Measurements from ENCODE around the gene ST7.

ST7 gene

DNA sequence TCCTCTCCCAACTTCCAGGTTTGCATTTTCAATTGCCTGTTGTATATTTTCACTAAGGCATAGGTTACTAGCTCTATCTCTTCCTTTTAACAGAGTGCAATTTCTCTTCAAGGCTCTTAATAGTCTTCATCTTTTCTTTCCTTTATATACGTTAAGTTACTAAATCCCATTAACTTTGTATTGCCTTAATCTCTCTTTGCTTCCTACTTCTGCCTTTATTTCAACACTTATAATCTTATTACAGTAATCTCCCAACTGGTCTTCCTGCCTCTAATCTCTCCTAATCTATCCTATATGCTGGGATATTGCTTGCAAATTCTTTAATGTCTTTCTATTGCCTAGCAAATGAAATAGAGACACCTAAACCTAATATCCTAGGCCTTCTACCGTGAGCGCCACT is 26.1 kb downstream of the ST7 start:
- no peak for DNase-seq (ENCODE audit: low spot score)

DNA sequence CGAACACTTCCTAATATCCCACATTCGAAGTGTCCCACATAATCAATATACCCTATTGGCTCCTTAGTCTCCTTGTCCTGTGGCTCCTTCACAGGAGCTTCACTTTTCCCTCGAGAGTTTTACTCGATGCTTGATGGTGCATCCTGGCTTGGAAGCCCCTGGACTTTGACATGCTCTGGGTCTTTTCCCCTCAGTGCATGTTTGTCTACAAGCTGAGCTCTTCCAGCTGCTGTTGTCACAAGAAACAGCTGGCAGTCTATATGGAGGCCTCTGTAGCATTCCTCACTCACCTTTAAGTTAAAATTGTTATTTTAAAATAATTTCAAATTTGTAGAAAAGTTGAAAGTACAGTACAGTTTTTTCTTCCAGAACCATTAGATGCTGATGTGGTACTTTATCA is 27.1 kb downstream of the ST7 start:
- DNase-seq (ENCODE audit: low spot score) = no peak

DNA sequence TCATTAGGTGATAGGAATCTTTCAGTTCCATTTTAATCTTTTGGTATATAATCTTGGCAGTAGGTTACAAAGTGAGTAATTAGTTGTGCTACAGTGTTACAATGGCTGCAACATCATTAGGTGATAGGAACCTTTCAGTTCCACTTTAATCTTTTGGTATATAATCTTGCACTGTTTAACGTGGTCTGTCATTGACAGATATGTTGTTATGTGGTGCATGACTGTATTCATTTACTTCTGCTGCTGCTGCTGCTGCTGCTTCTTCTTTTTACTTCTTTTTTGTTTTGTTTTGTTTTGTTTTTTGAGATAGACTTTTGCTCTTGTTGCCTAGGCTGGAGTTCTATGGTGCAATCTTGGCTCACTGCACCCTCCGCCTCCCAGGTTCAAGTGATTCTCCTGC is 28.6 kb downstream of the ST7 start:
- no peak for DNase-seq (ENCODE audit: low spot score)

DNA sequence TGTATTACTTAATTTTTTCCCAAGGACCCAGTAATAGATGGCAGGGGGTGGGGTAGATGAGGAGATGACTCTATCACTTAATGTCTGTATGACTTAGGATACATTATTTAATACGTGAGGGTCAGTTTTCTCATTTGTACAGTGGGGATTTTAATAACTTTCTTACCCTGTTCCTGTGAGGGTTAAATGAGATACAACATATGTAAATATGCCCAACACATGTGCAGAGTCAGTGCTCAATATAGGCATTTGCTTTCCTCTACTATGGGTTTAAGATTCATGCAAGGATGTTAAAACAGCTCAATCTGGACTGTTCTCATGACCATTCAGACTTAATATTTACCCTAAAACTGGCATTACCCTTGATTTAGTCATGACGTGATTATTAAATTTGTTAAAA is 31.2 kb downstream of the ST7 start:
- DNase-seq (ENCODE audit: low spot score) = no peak

DNA sequence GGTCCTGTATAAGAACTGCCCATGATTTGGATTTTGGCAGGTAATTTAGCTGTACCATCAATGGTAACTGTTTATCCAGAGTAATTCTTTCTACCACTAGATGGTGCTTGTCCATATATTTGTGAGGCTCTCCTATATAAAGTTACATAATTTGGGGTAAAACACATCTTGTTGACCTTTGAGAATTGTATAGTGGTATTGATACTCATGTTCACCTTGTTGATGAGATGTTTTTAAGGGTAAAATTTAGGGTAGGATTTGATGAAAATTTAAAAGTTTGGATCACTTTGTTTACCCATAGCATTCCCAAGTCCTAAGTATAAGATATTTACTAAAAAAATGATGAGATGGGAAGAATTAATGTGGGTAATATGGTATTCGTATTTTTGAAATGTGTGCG is 31.6 kb downstream of the ST7 start:
- DNase-seq (ENCODE audit: low spot score) = peak; percentile 78

DNA sequence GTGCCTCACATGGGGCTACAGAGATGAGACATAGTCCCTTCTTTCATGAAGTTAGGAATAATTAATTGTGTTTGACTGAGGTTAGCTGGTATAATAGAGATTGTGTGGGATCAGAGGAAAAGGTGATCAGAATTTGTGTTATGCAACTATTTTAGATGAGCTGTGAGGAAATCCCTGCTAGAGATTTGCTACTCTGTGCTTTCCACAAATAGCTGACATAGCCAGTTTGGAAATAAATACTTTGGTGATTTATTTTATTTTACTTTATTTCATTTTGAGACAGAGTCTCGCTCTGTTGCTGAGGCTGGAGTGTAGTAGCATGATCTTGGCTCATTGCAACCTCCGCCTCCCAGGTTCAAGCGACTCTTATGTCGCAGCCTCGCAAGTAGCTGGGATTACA is 32.3 kb downstream of the ST7 start:
- no peak for DNase-seq (ENCODE audit: low spot score)

DNA sequence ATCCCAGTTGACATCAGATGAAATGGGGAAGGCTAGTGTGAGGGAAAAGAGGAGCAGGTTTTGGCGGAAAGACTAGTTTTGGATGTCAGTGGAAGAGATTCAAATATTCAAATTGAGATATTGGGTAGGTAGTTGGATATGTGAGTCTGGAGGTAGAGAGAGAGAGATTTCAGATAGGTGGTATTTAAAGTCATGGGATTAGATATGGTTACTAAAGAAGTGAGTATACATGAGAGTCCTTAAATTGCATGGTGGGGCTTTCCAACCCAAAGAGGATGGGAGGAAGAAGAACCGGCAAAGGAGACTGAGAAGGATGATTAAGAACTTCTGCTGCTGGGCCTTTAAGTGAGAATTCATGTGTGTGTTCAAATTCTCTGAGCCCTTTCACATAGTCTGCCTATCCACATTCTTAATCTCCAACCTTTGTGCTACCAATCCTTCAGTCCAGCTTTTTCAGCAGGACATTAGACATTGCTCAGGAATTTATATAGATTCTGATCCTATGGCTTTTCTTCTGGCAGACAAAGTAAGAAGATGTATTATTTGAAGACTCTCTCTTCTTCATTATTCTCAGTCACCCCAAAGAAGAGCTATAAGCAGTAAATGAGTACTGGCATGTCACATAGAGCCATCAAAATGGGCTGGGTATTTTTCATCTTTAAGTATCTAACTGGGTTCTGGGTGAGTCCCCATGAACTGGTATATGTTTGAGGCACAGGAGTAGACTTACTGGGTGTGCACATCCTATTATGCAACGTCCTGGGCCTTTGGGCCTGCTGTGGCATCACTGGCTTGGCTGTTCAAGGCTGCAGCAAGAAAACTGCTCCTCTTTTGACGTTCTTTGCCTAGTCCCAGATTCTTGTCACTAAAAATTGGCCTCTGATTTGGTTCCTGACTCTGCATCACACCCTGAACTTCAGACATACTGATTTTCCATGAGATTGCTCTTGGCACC is 33.6 kb downstream of the ST7 start:
- DNase-seq (ENCODE audit: low spot score) = no peak

DNA sequence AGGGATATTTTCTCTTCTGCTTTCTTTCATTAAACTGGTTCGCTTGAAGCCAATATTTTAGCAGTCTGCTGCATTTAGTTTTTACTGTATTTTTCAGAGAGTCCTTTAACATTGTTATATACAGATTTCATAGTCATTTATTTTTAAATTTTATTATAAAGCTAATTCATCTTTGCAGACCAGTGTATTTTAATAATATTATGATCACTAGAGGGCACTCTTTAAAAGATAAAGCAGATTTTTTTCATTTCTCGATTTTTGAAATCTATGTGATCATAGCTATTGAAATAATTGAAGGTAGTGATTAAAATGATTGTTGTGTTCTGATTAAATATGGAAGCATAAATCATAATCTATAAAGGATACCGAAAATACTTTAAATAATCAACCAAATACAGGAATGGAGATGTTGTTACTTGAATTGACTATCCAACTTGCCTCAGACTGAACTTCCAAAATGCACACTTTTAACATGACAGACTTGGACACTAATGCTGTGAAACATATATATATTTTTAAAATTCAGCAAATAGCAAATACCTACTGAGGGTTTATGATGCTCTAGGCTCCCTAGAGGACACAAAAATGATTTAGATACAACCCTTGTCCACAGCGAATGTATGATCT is 35.2 kb downstream of the ST7 start:
- DNase-seq (ENCODE audit: low spot score) = peak; percentile 37

DNA sequence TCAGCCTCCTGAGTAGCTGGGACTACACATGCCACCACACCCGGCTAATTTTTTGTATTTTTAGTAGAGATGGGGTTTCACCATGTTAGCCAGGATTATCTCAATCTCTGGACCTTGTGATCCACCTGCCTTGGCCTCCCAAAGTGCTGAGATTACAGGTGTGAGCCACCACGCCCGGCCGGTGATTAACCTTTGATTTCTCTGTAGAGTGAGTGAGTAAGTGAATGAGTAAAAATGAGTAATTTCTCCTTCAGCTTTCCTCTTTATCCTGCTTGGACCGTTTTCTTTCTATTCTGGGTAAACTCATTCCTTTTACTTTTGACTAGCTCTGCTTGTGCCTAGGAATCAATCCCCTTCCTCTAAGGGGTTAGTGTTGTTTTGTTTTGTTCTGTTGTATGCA is 36.8 kb downstream of the ST7 start:
- no peak for DNase-seq (ENCODE audit: low spot score)

DNA sequence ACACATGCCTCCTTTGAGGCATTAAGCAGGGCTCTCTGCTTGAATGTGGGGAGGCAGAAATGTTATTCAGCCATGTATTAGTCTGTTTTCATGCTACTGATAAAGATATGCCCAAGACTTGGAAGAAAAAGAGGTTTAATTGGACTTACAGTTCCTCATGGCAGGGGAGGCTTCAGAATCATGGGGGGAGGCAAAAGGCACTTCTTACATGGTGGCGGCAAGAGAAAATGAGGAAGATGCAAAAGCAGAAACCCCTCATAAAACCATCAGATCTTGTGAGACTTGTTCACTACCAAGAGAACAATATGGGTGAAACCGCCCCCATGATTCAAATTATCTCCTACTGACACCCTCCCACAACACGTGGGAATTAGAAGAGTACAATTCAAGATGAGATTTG is 37.9 kb downstream of the ST7 start:
- DNase-seq (ENCODE audit: low spot score) = no peak

DNA sequence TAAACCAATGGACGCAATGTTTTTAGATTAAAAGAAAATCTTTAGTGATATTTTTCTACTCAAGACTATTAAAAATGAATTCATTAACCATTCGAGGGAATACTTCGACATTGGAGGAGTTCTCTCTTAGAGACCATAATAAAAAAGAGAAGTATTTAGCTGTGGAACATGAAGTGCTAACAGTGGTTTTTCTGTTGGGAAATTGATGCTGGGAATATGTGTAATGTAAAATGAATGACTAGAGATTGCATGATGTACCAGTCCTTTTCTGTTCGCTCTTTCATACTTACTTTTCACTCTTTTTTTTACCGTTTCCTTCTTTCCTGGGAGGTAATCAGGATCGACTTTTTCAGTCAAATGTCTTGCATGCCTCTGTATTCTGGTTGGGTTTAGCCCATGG is 41.3 kb downstream of the ST7 start:
- no peak for DNase-seq (ENCODE audit: low spot score)

DNA sequence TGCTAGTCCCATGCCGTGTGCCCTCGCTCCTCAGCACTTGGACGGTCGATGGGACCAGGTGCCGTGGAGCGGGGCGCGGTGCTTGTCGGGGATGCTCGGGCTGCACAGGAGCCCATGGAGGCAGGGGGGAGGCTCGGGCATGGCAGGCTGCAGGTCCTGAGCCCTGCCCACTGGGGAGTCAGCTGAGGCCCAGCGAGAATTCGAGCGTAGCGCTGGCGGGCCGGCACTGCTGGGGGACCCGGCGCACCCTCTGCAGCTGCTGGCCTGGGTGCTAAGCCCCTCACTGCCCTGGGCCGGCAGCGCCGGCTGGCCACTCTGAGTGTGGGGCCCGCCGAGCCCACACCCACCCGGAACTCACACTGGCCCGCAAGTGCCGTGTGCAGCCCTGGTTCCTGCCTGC is 44.7 kb downstream of the ST7 start:
- no peak for DNase-seq (ENCODE audit: low spot score)

DNA sequence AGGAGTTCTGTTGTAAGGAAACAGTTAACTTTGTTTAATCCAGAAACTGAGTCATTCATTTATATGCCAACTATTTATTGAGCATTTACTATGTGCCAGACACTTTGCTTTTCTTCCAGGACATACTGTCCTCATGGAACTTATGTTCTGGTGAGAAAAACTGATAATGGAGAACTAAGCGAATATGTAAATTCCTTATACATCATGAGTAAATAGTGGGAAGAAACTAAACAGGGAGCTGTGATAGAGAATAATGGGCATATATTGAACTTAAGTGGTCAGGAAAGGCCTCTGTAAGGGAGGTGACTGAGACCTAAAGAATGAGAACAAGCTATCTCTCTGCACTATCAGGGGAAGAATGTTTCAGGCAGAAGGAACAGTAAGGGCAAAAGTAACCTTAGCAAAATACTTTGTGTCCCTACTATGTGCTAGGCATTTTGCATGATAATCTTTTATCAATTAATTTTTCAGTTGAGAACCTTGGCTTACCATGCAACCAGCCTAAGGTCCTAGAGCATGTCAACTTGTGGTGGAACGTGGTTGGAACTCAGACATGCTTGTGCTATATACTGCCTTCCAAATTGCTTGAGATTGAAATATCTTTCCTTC is 45.4 kb downstream of the ST7 start:
- DNase-seq (ENCODE audit: low spot score) = no peak

DNA sequence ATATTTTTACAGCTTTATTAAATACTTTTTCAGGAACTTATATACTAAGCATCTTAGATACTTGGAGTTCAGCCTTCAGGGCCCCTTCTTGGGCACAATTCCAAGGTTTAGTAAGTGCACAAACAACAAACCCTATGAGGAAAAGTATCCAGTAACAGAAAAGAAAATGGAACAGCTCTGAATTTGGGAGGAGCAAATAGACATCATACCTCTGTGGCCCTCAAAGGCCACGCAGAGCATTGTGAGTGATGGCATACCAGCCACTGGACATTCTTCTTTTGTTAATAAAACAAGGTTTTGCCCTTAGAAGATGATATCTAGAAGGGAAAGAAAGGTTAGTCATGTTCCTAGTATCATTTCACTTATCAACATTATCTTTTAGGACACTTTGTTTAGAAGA is 46.0 kb downstream of the ST7 start:
- no peak for DNase-seq (ENCODE audit: low spot score)

DNA sequence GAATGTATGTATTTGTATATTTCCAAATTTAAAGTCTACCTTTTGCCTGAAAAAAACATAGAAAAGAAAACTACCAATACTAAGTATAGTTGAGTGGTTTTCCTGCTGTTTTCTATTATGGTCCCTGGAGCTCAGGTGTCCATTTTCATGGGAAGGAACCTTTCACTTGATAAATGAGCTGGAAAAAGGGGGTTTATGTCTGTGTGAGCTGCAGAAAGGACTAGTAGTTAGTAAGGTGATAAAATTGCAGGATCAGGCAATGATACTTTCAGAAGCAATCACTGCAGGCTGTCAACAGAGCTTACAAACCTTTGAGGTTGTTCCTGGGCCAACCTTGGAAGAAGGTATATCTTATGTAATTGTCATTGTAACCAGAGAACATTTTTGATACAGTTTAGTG is 48.0 kb downstream of the ST7 start:
- DNase-seq (ENCODE audit: low spot score) = no peak

DNA sequence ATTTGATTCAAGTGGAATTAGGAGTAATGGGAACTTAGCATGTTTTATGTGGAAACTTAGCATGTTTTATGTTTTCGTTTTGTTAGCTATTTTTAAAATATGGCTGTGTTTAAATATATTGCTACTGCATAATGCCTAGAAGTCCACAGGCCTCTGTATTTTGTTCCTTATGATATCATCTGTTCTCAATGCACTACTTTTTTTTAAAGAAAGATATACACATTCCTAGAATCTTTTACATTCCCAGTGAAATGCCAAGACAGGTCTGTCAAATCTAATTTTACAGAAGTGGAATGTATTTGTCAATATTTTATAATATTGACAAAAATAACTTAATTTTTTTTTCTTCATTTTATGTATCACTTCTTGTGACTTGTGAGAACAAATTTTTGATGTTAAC is 51.6 kb downstream of the ST7 start:
- DNase-seq (ENCODE audit: low spot score) = no peak

DNA sequence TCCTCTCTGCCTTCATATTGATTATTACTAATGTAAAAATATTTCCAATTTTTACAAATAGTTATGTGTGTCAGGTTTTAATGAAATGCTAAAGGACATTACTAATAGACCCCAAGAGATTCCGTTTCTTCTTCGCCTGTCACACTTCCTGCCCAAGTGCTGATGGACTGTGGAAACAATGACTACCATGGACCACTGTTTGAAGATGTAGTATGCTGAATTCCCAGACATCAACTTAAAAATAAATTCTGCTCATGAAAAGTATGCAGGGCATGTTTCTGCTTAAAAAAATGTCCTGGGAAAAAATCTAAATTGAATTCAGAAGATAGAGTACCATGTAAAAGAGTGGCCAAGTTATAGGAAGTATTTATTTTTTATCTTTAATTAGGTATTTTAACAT is 52.1 kb downstream of the ST7 start:
- DNase-seq (ENCODE audit: low spot score) = no peak

DNA sequence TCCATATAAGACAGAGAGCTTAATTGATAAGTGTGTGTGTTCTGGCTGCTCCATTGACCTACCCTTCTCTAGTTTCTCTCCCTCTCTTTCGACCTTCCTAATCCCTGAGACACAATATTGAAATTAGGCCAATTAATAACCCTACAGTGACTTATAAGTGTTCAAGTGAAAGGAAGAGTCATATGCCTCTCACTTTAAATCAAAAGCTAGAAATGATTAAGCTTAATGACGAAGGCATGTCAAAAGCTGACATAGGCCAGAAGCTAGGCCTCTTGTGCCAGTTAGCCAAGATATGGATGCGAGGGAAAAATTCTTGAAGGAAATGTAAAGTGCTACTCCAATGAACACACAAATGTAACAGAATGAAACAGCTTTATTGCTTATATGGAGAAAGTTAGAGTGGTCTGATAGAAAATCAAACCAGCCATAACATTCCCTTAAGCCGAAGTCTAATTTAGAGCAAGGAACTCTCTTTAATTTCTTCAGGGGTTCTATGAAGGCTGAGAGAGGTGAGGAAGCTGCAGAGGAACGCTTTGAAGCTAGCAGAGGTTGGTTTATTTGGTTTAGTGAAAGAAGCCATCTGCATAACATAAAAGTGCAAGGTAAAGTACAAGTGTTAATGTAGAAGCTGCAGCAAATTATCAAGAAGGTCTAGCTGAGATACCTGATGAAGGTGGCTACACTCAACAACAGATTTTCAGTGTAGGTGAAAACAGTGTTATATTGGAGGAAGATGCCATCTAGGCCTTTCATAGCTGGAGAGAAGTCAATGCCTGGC is 53.8 kb downstream of the ST7 start:
- no peak for DNase-seq (ENCODE audit: low spot score)

DNA sequence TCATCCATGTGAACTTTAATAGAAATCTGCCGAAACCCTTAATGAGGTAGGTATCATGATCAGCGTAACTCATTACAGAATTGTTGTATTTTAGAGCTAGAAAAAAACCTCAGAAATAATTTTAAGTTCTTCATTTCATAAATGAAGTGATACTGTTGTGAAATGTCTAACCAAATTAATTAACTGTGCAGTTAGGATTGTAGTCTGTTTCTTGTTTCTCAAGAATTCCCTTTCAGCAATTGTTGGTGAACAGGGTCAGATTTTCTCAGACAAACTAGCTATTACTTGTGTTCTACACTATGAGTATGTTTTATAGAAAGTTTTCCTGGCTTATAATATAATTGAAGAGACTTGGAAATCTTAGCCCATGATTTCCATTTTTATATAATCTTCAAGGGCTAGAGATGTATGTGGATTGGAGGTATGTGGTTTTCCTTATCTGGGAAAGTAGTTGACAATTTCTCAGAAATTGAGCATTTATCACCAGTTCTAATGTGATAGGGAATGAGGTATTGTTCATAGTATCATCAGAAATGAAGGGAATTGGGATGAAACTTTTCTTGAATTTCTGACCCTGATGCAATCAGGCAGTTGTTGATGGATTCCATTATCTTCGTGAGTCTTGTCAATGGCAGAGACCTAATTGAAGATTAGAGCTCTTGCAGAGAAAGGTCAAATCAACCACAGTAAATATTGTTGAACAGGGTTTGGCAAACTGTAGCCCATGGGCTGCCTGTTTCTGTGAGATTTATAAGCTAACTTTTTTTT is 55.0 kb downstream of the ST7 start:
- DNase-seq (ENCODE audit: low spot score) = no peak

DNA sequence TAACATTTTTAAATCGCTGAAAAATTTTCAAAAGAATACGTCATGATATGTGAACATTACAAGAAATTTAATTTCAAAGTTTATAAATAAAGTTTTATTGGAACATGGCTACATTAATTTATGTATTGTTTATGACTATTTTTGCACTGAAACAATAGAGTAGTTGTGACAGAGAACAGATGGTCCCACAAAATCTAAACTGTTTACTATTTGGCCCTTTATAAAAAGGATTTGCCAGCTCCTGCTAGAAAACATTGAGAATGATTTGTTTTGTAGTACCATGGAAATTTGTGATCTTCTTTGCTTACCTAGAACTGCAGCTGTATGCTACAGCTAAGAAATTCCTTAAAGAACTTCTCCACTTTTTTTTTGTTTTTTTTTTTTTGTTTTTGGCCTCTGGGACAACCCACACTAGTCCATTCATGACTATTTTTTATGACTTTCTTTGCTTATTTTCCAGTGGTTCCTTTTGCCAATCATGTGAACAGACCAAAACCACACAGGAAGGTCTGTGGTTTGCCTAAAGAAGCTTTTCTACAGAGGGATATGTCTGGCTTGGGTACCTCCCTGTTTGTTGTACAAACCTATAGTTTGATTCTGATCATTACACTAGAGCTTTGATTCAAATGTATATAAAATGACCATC is 55.7 kb downstream of the ST7 start:
- DNase-seq (ENCODE audit: low spot score) = peak; percentile 39

DNA sequence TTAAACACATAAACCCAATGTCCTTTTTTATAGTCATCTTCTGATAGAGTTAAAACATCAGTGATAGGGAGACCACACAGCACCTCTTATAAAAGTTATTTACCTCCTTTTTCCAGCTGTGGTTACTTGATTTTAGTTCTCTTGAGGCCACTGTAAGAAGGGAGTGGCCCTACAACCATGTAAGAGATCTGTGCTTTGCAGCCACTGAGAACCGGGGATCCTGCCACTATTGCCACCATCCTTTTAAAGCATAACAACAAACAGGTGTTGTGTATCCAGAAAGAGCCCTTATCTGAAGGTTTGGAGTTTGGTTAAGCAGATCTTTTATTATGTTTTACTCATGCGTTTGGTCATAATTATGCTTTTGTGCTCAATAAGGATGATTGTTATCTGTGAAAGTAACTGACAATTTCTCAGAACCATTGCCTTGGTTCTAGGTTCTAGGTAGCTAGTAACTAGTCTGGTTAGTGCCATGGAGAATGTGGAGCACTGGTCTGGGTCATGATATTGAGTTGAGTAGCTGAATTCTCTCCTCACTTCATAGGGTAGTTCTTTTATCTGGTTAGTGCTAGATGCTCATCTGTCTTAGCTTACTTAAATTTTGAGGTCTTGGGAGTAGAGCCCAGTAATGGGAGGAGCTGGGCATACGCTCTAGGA is 56.5 kb downstream of the ST7 start:
- no peak for DNase-seq (ENCODE audit: low spot score)
